OCI-LY1 (cell line): Measurements from ENCODE around the gene LAMB3.

Experiments
- H2AFZ ChIP-seq: fragments of 200-600 bp; sonication (generic), shearing (Covaris generic); 2 replicates; pipeline ENCODE4 v1.6.0; 2014; ENCODE audit warnings: antibody characterized with exemption, mild to moderate bottlenecking, low read length
- H3F3A ChIP-seq: fragments of 200-600 bp; sonication (generic), shearing (Covaris generic); 2 replicates; pipeline ENCODE4 v1.6.0; 2014; ENCODE audit warnings: mild to moderate bottlenecking, antibody characterized with exemption, low read length, moderate library complexity; ENCODE audit not compliant: insufficient read depth
- H3K27ac ChIP-seq: fragments of 200-600 bp; sonication (generic); 2 replicates; pipeline ENCODE4 v1.5.1; 2014; ENCODE audit warnings: low read length, mixed run types, mild to moderate bottlenecking, low read depth; ENCODE audit not compliant: poor library complexity, severe bottlenecking
- H3K27me3 ChIP-seq: fragments of 200-600 bp; sonication (generic); 2 replicates; pipeline ENCODE4 v1.6.0; 2014; ENCODE audit warnings: antibody characterized with exemption, mild to moderate bottlenecking, low read length, moderate library complexity; ENCODE audit not compliant: insufficient read depth
- H3K36me3 ChIP-seq: fragments of 200-600 bp; sonication (generic); 2 replicates; pipeline ENCODE4 v1.6.1; 2014; ENCODE audit warnings: mild to moderate bottlenecking, antibody characterized with exemption, low read length, moderate library complexity, mixed read lengths; ENCODE audit not compliant: insufficient read depth
- H3K4me1 ChIP-seq: fragments of 200-600 bp; sonication (generic); 2 replicates; pipeline ENCODE4 v1.5.1; 2014; ENCODE audit warnings: mild to moderate bottlenecking, low read length, moderate library complexity; ENCODE audit not compliant: insufficient read depth, severe bottlenecking
- H3K4me2 ChIP-seq: fragments of 200-600 bp; sonication (generic), shearing (Covaris generic); 2 replicates; pipeline ENCODE4 v1.6.1; 2014; ENCODE audit warnings: low read length
- H3K4me3 ChIP-seq: fragments of 200-600 bp; sonication (generic); 2 replicates; pipeline ENCODE4 v1.5.1; 2014; ENCODE audit warnings: low read length, low read depth, mild to moderate bottlenecking, mixed read lengths; ENCODE audit not compliant: poor library complexity, severe bottlenecking
- H3K79me2 ChIP-seq: fragments of 200-600 bp; shearing (Covaris generic); 2 replicates; pipeline ENCODE4 v1.6.1; 2016; ENCODE audit warnings: mixed run types, low read length, mixed read lengths; ENCODE audit not compliant: insufficient read depth
- H3K9ac ChIP-seq: fragments of 200-600 bp; sonication (generic), shearing (Covaris generic); 2 replicates; pipeline ENCODE4 v1.6.1; 2014; ENCODE audit warnings: mild to moderate bottlenecking, low read length, mixed read lengths
- H3K9me2 ChIP-seq: fragments of 200-600 bp; sonication (generic), shearing (Covaris generic); 2 replicates; pipeline ENCODE4 v1.6.1; 2014; ENCODE audit warnings: low read depth, mild to moderate bottlenecking, low read length, mixed read lengths
- H3K9me3 ChIP-seq: fragments of 200-600 bp; shearing (Covaris generic); 2 replicates; pipeline ENCODE4 v1.6.1; 2014; ENCODE audit warnings: low read length, mixed read lengths
- H4K20me1 ChIP-seq: fragments of 200-600 bp; sonication (generic), shearing (Covaris generic); 2 replicates; pipeline ENCODE4 v1.6.0; 2016; ENCODE audit warnings: mild to moderate bottlenecking, low read length; ENCODE audit not compliant: insufficient read depth
- EZH2 ChIP-seq: fragments of 200-600 bp; sonication (generic), shearing (Covaris generic); IDR thresholded peaks from 2 replicates; pipeline ENCODE4 v1.8.0; 2017; ENCODE audit warnings: borderline replicate concordance, mixed run types, mild to moderate bottlenecking, antibody characterized with exemption, low read length, moderate library complexity, mixed read lengths
- TF ChIP-seq, protein P1 (sequence below): fragments of 200-600 bp; sonication (generic), shearing (Covaris generic); IDR thresholded peaks from 2 replicates; pipeline ENCODE4 v1.5.1; 2017; ENCODE audit warnings: mild to moderate bottlenecking, antibody characterized with exemption, low read length, moderate library complexity, mixed read lengths

LAMB3 gene

GRCh38 chr1:209565759-209566678, 86.2 kb downstream of the LAMB3 start:
- Histone ChIP-seq H3K4me2 (no peak overlapping the region), H3K4me3 (no peak overlapping the region), H3K36me3 (no peaks in the 10 kb centered on the region), H4K20me1 (no peaks in the 10 kb centered on the region), H3K27me3 (no peaks in the 10 kb centered on the region), H3F3A (no peaks in the 10 kb centered on the region), H3K9me3 (no peaks in the 10 kb centered on the region), H3K4me1 (no peaks in the 10 kb centered on the region), H2AFZ (no peak overlapping the region), H3K27ac (no peak overlapping the region), H3K9me2 (no peaks in the 10 kb centered on the region), H3K9ac (no peak overlapping the region), H3K79me2 (no peaks in the 10 kb centered on the region)
- TF ChIP-seq, protein P1, sequence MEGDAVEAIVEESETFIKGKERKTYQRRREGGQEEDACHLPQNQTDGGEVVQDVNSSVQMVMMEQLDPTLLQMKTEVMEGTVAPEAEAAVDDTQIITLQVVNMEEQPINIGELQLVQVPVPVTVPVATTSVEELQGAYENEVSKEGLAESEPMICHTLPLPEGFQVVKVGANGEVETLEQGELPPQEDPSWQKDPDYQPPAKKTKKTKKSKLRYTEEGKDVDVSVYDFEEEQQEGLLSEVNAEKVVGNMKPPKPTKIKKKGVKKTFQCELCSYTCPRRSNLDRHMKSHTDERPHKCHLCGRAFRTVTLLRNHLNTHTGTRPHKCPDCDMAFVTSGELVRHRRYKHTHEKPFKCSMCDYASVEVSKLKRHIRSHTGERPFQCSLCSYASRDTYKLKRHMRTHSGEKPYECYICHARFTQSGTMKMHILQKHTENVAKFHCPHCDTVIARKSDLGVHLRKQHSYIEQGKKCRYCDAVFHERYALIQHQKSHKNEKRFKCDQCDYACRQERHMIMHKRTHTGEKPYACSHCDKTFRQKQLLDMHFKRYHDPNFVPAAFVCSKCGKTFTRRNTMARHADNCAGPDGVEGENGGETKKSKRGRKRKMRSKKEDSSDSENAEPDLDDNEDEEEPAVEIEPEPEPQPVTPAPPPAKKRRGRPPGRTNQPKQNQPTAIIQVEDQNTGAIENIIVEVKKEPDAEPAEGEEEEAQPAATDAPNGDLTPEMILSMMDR: peak; percentile 72
- TF ChIP-seq EZH2: no peak
